ENCODE results near the gene KLHL8. TPM values are rescaled to one million over a fixed set of nuclear protein-coding genes. Genes with fewer than 3 reads are reported as not detected.

KLHL8 gene
- total RNA-seq, 1 experiment from 2014 or later: 8.5 TPM

- no peak for DNase-seq (ENCODE audit: low spot score)
These were observed 98.9 kb downstream of the KLHL8 start for GRCh38 chr4:87121341-87122065.

- DNase-seq (ENCODE audit: low spot score): no peak
These were observed 99.8 kb downstream of the KLHL8 start for GRCh38 chr4:87120411-87121162.

- DNase-seq (ENCODE audit: low spot score): no peak
These were observed 100.4 kb downstream of the KLHL8 start for GRCh38 chr4:87120010-87120409.

GRCh38 chr4:87118826-87119225 is 101.6 kb downstream of the KLHL8 start:
- DNase-seq (ENCODE audit: low spot score): peak; percentile 84

- DNase-seq (ENCODE audit: low spot score): no peak
These were observed 102.0 kb downstream of the KLHL8 start for GRCh38 chr4:87118421-87118820.

- no peak for DNase-seq (ENCODE audit: low spot score)
These were observed 102.7 kb downstream of the KLHL8 start for GRCh38 chr4:87117732-87118075.

GRCh38 chr4:87117051-87117731 is 103.2 kb downstream of the KLHL8 start:
- no peak for DNase-seq (ENCODE audit: low spot score)

GRCh38 chr4:87116231-87116630 is 104.2 kb downstream of the KLHL8 start:
- no peak for DNase-seq (ENCODE audit: low spot score)

- no peak for DNase-seq (ENCODE audit: low spot score)
These were observed 106.0 kb downstream of the KLHL8 start for GRCh38 chr4:87114245-87115062.

- no peak for DNase-seq (ENCODE audit: low spot score)
These were observed 108.4 kb downstream of the KLHL8 start for GRCh38 chr4:87112063-87112462.

Other genes starting within 250 kb of the KLHL8 start
- gene HSD17B13, start 102.3 kb upstream of the KLHL8 start, total RNA-seq (2014; rRNA removed; shearing (Covaris generic)): 0.10 TPM in 1 of 2 replicates, not detected in the other
- gene HSD17B11, start 170.6 kb upstream of the KLHL8 start, total RNA-seq (2014; rRNA removed; shearing (Covaris generic)): 107 and 159 TPM in 2 replicates
- 13.3 and 16.3 TPM in 2 replicates for gene NUDT9, start 202.0 kb upstream of the KLHL8 start, total RNA-seq (2014; rRNA removed; shearing (Covaris generic))

Data from A172 (cell line).